ENCODE measurements around the gene PNPO. TPM values are rescaled to one million over a fixed set of nuclear protein-coding genes. Genes with fewer than 3 reads are reported as not detected.
A peak's percentile ranks its signal among the peaks of the same experiment; 100 is the strongest.

The PNPO gene
- total and polyA plus RNA-seq, 2 of the 13 experiments (the other 11 are each of a cell fraction or from before 2014, with no cell fraction given), result 47.9 to 63.3 TPM

DNA sequence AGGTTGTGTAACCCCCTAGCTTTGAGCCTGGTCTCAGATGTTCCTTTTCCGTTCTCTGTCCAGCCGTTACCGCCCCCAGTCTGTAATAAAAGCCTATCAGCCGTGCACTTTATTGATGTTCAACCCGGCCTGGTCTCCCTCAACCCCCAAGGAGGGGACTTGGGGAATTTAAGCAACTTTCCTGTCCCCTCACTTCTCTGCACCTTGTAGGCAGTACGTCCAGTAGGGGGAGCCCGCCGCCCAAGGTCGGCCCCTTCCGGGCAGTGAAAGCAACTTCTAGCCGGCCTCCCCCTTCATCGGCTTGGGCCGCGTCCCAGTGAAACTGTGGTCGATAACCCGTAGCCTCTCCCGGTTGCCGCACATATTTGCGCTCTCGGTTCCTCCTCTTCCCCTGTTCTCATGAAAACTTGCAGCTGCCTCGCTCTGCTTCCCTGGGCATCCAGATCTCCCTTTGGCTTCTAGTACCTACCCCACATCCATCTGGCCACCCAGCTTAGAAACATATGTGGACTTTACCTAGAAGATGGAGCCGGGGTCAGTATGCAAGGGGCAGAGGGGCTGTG, 7.9 kb downstream of the PNPO start (continued):
- TF ChIP-seq, protein P1, sequence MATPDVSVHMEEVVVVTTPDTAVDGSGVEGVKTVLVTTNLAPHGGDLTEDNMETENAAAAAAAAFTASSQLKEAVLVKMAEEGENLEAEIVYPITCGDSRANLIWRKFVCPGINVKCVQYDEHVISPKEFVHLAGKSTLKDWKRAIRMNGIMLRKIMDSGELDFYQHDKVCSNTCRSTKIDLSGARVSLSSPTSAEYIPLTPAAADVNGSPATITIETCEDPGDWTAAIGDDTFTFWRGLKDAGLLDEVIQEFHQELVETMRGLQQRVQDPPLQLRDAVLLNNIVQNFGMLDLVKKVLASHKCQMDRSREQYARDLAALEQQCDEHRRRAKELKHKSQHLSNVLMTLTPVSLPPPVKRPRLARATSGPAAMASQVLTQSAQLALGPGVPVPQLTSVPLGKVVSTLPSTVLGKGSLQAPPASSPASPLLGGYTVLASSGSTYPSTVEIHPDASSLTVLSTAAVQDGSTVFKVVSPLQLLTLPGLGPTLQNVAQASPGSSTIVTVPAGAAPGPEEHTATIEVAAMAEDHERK (CRISPR knock-in tag; IDR thresholded peaks at IDR 0.05; ENCODE audit: low read depth), result no peak
- TF ChIP-seq, protein P2, sequence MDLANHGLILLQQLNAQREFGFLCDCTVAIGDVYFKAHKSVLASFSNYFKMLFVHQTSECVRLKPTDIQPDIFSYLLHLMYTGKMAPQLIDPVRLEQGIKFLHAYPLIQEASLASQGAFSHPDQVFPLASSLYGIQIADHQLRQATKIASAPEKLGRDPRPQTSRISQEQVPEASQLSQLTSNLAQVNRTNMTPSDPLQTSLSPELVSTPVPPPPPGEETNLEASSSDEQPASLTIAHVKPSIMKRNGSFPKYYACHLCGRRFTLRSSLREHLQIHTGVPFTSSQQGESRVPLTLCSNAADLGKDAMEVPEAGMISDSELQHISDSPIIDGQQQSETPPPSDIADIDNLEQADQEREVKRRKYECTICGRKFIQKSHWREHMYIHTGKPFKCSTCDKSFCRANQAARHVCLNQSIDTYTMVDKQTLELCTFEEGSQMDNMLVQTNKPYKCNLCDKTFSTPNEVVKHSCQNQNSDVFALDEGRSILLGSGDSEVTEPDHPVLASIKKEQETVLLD (CRISPR knock-in tag; IDR thresholded peaks at IDR 0.05; ENCODE audit: low read depth), result no peak
- no peak; the same call in 1 of the 2 replicates for TF ChIP-seq MEF2D (CRISPR knock-in tag; IDR thresholded peaks at IDR 0.05)
- no peak for TF ChIP-seq ATM (IDR thresholded peaks at IDR 0.05; ENCODE audit: borderline replicate concordance)
- TF ChIP-seq FLYWCH1 (CRISPR knock-in tag; IDR thresholded peaks at IDR 0.05), result peak; percentile 79; the same call in 1 of the 2 replicates
- no peak for TF ChIP-seq CHD4 (IDR thresholded peaks at IDR 0.05; ENCODE audit: borderline replicate concordance, low read length)
- TF ChIP-seq TARDBP (CRISPR knock-in tag; IDR thresholded peaks at IDR 0.05), result 0 out of 2 replicates have a peak, but pooled peaks have one; percentile 60
- TF ChIP-seq, protein P3, sequence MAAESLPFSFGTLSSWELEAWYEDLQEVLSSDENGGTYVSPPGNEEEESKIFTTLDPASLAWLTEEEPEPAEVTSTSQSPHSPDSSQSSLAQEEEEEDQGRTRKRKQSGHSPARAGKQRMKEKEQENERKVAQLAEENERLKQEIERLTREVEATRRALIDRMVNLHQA (CRISPR knock-in tag; IDR thresholded peaks at IDR 0.05), result no peak
- no peak for TF ChIP-seq MAFF (IDR thresholded peaks at IDR 0.05; ENCODE audit: low read depth, low read length)
- peak; percentile 58; the same call in 1 of the 2 replicates for TF ChIP-seq ZNF430 (CRISPR knock-in tag; IDR thresholded peaks at IDR 0.05)
- TF ChIP-seq RXRA (CRISPR knock-in tag; IDR thresholded peaks at IDR 0.05), result no peak; the same call in 1 of the 2 replicates
- TF ChIP-seq POGZ (CRISPR knock-in tag; IDR thresholded peaks at IDR 0.05), result no peak; the same call in 1 of the 2 replicates
- no peak for TF ChIP-seq CBX2 (IDR thresholded peaks at IDR 0.05; ENCODE audit: low read depth, low read length)
- TF ChIP-seq CBX2 (CRISPR knock-in tag; IDR thresholded peaks at IDR 0.05; ENCODE audit: low read depth), result no peak
- no peak for TF ChIP-seq SETDB1 (CRISPR knock-in tag; IDR thresholded peaks at IDR 0.05; ENCODE audit: borderline replicate concordance)
- TF ChIP-seq ZNF879 (CRISPR knock-in tag; IDR thresholded peaks at IDR 0.05), result no peak
- TF ChIP-seq ZNF335 (CRISPR knock-in tag; IDR thresholded peaks at IDR 0.05), result no peak
- TF ChIP-seq KLF16 (CRISPR knock-in tag; IDR thresholded peaks at IDR 0.05), result no peak; a peak in 1 of 4 replicates
- no peak for TF ChIP-seq NFE2L2 (IDR thresholded peaks at IDR 0.05; ENCODE audit: low read length)
- no peak for TF ChIP-seq YEATS4 (CRISPR knock-in tag; IDR thresholded peaks at IDR 0.05; ENCODE audit: borderline replicate concordance)
- no peak for TF ChIP-seq SIX1 (CRISPR knock-in tag; IDR thresholded peaks at IDR 0.05; ENCODE audit: borderline replicate concordance)
- no peak for TF ChIP-seq RBAK (CRISPR knock-in tag; IDR thresholded peaks at IDR 0.05)
- TF ChIP-seq, protein P4, sequence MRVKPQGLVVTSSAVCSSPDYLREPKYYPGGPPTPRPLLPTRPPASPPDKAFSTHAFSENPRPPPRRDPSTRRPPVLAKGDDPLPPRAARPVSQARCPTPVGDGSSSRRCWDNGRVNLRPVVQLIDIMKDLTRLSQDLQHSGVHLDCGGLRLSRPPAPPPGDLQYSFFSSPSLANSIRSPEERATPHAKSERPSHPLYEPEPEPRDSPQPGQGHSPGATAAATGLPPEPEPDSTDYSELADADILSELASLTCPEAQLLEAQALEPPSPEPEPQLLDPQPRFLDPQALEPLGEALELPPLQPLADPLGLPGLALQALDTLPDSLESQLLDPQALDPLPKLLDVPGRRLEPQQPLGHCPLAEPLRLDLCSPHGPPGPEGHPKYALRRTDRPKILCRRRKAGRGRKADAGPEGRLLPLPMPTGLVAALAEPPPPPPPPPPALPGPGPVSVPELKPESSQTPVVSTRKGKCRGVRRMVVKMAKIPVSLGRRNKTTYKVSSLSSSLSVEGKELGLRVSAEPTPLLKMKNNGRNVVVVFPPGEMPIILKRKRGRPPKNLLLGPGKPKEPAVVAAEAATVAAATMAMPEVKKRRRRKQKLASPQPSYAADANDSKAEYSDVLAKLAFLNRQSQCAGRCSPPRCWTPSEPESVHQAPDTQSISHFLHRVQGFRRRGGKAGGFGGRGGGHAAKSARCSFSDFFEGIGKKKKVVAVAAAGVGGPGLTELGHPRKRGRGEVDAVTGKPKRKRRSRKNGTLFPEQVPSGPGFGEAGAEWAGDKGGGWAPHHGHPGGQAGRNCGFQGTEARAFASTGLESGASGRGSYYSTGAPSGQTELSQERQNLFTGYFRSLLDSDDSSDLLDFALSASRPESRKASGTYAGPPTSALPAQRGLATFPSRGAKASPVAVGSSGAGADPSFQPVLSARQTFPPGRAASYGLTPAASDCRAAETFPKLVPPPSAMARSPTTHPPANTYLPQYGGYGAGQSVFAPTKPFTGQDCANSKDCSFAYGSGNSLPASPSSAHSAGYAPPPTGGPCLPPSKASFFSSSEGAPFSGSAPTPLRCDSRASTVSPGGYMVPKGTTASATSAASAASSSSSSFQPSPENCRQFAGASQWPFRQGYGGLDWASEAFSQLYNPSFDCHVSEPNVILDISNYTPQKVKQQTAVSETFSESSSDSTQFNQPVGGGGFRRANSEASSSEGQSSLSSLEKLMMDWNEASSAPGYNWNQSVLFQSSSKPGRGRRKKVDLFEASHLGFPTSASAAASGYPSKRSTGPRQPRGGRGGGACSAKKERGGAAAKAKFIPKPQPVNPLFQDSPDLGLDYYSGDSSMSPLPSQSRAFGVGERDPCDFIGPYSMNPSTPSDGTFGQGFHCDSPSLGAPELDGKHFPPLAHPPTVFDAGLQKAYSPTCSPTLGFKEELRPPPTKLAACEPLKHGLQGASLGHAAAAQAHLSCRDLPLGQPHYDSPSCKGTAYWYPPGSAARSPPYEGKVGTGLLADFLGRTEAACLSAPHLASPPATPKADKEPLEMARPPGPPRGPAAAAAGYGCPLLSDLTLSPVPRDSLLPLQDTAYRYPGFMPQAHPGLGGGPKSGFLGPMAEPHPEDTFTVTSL (CRISPR knock-in tag; IDR thresholded peaks at IDR 0.05; ENCODE audit: borderline replicate concordance), result no peak
- peak; percentile 78 for TF ChIP-seq ELF1 (CRISPR knock-in tag; IDR thresholded peaks at IDR 0.05)
